AG04449 (cell line): Measurements from ENCODE around the gene SOWAHA.

Experiments used
- CTCF ChIA-PET: fragments of 350-600 bp; formaldehyde crosslinking; extraction: SDS; loops from one replicate; lab custom pipeline; 2021; ENCODE audit warnings: antibody characterized with exemption; lab: Yijun Ruan, JAX
- POLR2A ChIA-PET: fragments of 400-600, 350-600 bp; formaldehyde crosslinking; extraction: SDS; loops from one replicate; lab custom pipeline; 2020; ENCODE audit warnings: antibody characterized with exemption, inconsistent platforms; lab: Yijun Ruan, JAX
- DNase-seq: peaks from one replicate; pipeline ENCODE4 v3.0.0-alpha.2; 2010; ENCODE audit warnings: low read depth, low spot score
- H3K4me3 ChIP-seq: 2 replicates; pipeline ENCODE4 v1.5.1; 2011; ENCODE audit warnings: low read depth, mild to moderate bottlenecking, control low read depth, low read length
- CTCF ChIP-seq: IDR thresholded peaks from one replicate; pipeline ENCODE4 v1.5.1; 2011; ENCODE audit warnings: mild to moderate bottlenecking, moderate library complexity, low read length, control low read depth, inconsistent platforms; ENCODE audit not compliant: insufficient read depth; ENCODE audit errors: missing control alignments

SOWAHA gene

DNA sequence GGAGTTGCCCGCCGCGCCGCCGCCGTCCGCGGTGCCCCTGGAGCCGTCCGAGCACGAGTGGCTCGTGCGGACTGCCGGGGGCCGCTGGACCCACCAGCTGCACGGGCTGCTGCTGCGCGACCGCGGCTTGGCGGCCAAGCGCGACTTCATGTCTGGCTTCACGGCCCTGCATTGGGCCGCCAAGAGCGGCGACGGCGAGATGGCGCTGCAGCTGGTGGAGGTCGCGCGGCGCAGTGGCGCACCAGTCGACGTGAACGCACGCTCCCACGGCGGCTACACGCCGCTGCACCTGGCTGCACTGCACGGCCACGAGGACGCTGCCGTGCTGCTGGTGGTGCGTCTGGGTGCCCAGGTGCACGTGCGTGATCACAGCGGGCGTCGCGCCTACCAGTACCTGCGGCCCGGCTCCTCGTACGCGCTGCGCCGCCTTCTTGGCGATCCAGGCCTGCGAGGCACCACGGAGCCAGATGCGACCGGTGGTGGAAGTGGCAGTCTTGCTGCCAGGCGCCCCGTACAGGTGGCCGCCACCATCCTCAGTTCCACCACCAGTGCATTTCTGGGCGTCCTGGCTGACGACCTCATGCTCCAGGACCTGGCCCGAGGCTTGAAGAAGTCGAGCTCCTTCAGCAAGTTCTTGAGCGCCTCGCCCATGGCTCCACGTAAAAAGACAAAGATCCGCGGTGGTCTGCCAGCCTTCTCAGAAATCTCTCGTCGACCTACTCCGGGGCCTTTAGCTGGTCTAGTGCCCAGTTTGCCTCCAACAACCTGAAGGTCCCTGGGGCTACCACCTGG, 1.6 kb downstream of the SOWAHA start:
- ChIA-PET POLR2A (no interaction called here), CTCF (interaction anchor here (1.4 to 14.0 kb wide), 7 partner anchors 14 to 428 kb away, joined by 4 to 317 read pairs (median 5); partner anchors contain the start of genes CCNI2 and SHROOM1)
- no peak for TF ChIP-seq CTCF
- DNase-seq = no peak
- no peak overlapping the region for H3K4me3 ChIP-seq

- POLR2A ChIA-PET = no interaction called here
These were observed 2.4 kb downstream of the SOWAHA start for GRCh38 chr5:132815454-132815853.

GRCh38 chr5:132816083-132816482, 3.0 kb downstream of the SOWAHA start:
- CTCF ChIA-PET = interaction anchor here (1.0 to 14.0 kb wide), 6 partner anchors 14 to 430 kb away, joined by 3 to 317 read pairs (median 54); partner anchors contain the start of genes CCNI2 and SHROOM1
- POLR2A ChIA-PET = no interaction called here
- no peak for DNase-seq
- no peak overlapping the region for H3K4me3 ChIP-seq
- TF ChIP-seq CTCF = no peak

More at GRCh38 chr5:132815454-132815853, 2.4 kb downstream of the SOWAHA start:
- CTCF ChIA-PET = interaction anchor here (1.5 to 14.0 kb wide), 5 partner anchors 14 to 429 kb away, joined by 5 to 317 read pairs (median 7); partner anchors contain the start of genes CCNI2 and SHROOM1
- DNase-seq = no peak
- TF ChIP-seq CTCF = no peak
- H3K4me3 ChIP-seq = no peak overlapping the region

GRCh38 chr5:132816554-132816953, 3.5 kb downstream of the SOWAHA start:
- ChIA-PET POLR2A (no interaction called here), CTCF (interaction anchor here (1.0 to 14.0 kb wide), 7 partner anchors 7 to 635 kb away, joined by 3 to 317 read pairs (median 74); partner anchors contain the start of genes CCNI2 and SHROOM1)
- DNase-seq = no peak
- no peak for TF ChIP-seq CTCF
- H3K4me3 ChIP-seq = no peak overlapping the region

DNA sequence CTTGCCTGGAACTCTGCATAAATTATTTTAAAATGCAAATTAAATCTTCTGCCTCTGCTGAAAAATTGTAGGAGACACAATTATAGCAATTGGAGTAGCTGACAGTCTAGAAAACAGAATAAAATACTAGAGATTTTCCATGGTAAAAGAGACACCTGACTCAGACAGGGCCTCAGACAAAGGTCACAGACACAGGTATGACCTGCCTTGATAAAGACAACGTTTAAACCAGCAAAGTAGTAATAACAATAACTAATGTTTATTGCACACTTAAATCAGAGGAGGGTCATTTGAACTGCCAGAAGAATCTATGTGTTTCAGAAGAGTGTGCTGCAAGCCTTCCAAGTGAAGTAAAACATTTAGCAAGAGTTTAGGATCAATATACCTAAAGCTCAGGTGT, 3.9 kb downstream of the SOWAHA start:
- no peak for DNase-seq
- ChIA-PET POLR2A (no interaction called here), CTCF (interaction anchor here (0.9 to 14.0 kb wide), 11 partner anchors 8 to 636 kb away, joined by 3 to 317 read pairs (median 4); partner anchors contain the start of genes CCNI2, GDF9, KIF3A and SHROOM1)
- TF ChIP-seq CTCF = no peak
- no peak overlapping the region for H3K4me3 ChIP-seq

- H3K4me3 ChIP-seq = no peak overlapping the region
- POLR2A ChIA-PET = interaction anchor here (1.0 kb wide), 1 partner anchor 12 kb away, joined by 3 read pairs; no protein-coding TSS in a partner anchor
- CTCF ChIA-PET = interaction anchor here (0.7 to 14.0 kb wide), 59 partner anchors 10 to 638 kb away, joined by 3 to 317 read pairs (median 7); partner anchors contain the start of genes CCNI2, IL13, KIF3A and SHROOM1
- no peak for TF ChIP-seq CTCF
- no peak for DNase-seq
These were observed 6.4 kb downstream of the SOWAHA start for GRCh38 chr5:132819468-132819867.
